NCI-H146 treated with DMSO at 0.1 percent for 48 hours (cell line): Measurements from ENCODE around the gene KLF13.
A peak's percentile ranks its signal among the peaks of the same experiment; 100 is the strongest.

Experiments used
- DNase-seq: peaks from one replicate; lab custom pipeline; 2025; ENCODE audit not compliant: unreplicated experiment; lab: John Stamatoyannopoulos, UW

The KLF13 gene

DNA sequence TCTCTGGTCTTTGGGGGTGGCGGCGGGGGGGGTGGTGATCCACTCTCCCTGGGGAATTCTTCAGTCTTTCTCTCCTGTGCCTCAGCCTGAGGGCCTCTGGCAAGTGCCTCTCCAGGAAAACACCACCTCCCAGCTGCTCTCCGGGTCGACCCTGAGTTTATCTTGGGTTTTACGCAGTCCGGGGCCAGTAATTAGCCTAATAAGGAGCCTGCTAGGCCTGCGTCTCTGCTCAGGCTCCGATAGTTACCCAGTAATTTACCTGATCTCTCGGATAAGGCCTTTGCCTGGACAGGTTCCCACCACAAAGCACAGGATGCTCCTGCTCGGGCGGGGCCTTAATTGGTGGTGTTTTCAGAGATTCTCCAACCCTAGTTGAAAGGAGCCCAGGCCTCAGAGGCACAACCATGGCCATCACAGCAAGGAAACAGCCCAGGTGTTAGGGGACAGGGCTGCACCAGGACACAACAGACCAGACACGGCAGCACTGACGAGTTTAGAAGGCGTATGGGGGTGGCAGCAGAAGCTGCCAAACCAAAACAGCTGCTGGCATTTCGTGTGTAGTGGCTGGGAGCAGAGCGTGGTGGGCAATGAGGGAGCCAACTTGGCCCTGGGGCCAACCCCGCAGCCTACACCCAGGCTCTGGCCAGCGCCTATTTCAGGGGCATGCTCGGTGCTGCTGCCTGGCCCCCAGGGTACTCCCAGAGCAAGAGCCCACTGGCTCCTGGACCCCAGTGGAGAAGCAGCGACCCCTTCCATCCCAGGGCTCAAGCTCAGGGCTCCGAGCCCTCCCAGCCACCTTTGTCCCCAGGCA, 71.4 kb downstream of the KLF13 start:
- DNase-seq: peak; percentile 55

DNA sequence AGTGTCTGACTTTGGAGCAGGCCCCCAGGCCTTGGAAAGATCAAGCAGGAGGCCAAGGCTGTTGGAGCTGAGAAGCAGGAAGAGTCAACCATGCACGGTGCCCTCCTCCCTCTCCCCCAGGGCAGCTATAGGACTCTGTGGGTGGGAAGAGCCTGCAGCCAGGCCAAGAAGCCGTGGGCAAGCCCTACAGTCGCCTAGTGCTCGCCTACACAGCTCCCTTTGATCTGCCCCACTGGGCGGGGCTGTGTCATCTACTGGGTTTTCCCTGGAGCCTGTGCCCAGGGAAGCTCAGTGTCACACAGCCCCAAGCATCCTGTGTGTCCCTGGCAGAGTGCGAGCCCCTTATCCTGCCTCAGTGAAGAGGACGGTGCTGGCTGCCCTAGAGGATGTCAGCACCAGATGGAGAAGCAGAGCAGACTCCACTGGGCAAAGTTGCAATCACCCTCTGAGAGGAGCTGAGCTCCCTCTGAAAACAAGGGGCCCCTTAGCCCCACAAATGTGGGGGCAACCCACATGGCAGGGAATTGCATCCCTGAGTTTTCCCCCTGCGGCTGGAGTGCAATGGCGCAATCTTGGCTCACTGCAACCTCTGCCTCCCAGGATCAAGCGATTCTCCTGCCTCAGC, 72.2 kb downstream of the KLF13 start:
- no peak for DNase-seq

- no peak for DNase-seq
These were observed 73.0 kb downstream of the KLF13 start for GRCh38 chr15:31399544-31400171.

DNA sequence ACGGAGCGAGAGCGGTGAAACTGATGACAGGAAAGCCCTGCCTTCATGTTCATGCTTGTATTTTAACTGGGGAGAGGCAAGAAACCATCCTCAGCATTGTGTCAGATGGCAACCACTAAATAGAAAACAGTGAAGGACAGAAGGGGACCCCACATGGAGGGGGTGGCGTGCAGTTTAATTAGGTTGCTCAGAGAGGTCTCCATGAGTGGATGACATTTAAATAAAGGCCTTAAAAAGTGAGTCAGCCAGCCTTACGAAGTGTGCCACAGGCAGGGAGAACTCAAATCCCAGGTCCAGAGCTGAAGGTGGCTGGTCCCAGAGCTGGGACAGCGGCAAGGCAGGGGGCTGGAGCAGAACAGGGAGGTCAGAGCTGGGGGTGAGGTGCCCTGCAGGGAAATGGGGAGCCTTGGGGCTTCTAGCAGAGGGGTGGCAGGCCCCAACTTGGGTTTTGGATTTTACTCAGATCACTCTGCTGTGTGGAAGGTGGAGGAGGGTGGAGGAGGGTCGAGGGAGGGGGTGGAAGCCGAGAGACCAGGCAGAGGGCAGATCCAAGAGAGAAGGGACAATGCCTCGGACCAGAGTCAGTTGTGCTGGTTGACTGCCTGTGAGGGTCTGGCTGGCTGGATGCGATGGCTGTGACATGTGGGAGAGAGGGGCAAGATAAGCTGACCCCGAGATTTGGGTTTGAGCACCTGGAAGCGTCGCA, 73.7 kb downstream of the KLF13 start:
- DNase-seq: peak; percentile 8

DNA sequence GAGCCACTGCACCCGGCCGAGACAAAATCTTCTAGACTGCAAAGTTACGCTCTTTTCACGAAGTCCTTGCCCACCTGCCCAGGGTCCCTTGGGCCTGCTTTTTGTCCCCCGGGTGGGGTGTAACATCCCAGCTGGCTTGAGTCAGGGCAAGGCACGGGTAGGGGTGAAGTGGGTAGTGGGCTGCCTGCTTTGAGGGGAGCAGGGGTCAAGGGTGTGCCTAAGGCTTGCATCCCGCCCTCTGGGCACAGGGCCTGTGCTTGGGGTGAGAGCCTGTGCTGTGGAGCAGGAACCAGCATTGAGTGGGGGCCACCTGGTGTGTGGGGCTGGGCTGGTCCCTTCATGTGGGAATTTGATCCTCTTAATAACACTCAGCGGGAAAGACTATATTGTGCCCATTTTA, 74.6 kb downstream of the KLF13 start:
- DNase-seq: no peak

DNA sequence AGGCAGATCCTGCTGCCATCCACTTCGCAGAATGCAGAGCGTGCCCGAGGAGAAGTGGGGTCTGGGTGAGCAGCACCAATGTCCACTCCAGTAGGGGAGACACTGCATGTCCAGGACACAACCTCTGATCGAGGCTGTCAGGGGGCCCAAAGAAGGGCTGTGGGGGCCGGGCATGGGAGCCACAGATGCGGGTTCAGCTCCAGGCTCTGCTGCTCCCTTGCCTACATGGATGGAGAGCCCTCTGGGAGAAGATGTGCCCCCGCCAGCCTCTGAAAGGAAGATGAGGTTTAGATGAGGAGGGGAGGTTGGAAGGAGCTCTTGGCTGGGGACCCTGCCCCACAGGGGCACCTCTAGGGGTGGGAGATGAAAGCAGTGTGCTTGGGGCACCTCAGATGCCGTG, 75.4 kb downstream of the KLF13 start:
- DNase-seq: no peak

- DNase-seq: no peak
These were observed 75.9 kb downstream of the KLF13 start for GRCh38 chr15:31402511-31403056.

- DNase-seq: no peak
These were observed 76.5 kb downstream of the KLF13 start for GRCh38 chr15:31403096-31403495.

GRCh38 chr15:31403606-31404005, 77.0 kb downstream of the KLF13 start:
- no peak for DNase-seq

- no peak for DNase-seq
These were observed 77.7 kb downstream of the KLF13 start for GRCh38 chr15:31404345-31404744.

DNA sequence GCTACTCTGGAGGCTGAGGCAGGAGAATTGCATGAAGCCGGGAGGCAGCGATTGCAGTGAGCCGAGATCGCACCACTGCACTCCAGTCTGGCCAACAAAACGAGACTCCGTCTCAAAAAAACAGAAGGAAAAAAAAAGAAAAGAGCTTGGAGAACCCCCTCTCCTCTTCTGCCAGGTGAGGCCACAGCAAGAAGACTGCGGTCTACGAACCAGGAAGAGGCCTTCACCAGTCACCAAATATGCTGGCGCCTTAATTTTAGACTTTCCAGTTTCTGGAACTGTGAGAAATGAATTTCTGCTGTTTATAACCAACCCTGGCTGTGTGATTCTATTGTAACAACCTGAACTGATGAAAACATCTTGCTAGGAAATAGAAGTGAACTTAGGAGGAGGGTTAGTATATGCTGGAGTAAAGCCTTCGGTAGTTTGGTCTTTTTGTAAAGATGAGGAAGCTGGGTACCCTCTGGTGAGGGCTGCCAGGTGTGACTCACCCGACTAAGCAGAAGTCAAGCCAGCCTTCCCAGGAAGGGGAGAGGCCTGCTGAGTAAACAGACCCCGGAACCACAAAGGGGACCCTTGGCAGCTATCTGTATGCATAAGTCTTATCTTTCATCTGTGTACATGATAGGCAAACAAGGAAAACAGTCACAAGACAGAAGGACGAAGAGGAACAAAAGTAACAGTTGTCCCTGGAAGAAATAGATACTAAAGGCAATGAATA, 78.7 kb downstream of the KLF13 start:
- DNase-seq: no peak

DNA sequence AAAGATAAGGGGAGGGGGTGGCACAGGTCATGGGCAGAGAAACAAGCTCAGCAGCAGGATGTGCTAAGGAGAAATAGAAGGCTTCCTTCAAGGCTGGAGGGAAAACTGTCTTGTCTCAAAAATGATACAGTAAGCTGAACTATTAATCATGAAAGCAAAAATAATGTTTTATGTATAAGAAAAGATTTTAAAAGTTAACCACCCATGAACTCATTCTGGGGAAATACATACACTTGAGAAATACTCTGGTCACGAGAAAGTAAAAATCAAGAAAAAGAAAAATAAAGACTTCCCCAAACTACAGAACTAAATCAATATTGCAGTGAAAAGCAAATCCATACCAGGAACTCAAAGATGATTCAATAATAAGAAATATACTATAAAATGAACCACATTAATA, 80.7 kb downstream of the KLF13 start:
- DNase-seq: no peak

GRCh38 chr15:31407851-31408250, 81.2 kb downstream of the KLF13 start:
- no peak for DNase-seq

DNA sequence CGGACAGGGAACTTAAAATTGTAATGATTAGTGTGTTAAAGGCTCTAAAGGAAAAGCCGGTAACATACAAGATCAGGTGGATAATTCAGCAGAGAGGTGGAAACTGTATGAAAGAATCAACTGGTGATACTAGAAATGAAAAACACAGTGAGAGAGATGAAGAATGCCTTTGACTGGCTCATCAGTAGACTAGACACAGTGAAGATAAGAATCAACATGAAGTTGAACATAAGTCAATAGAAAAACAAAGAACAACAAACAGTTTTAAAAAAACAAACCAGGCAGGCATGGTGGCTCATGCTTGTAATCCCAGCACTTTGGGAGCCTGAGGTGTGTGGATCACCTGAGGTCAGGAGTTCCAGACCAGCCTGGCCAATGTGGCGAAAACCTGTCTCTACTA, 82.1 kb downstream of the KLF13 start:
- no peak for DNase-seq

DNA sequence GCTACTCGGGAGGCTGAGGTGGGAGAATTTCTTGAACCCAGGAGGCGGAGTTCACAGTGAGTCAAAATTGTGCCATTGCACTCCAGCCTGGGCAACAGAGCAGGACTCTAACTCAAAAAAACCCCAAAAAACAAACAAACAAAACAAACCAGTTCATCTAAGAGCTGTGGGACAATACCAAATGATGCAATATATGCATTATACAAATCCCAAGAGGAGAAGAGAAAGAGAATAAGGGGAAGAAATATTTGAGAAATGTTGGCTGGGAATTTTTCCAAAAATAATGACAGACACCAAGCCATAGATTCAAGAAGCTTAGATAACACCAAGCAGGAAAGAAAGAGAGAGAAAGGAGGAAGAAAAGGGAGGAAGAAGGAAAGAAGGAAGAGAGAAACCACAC, 82.5 kb downstream of the KLF13 start:
- DNase-seq: no peak

GRCh38 chr15:31412824-31413223, 86.2 kb downstream of the KLF13 start:
- DNase-seq: no peak

DNA sequence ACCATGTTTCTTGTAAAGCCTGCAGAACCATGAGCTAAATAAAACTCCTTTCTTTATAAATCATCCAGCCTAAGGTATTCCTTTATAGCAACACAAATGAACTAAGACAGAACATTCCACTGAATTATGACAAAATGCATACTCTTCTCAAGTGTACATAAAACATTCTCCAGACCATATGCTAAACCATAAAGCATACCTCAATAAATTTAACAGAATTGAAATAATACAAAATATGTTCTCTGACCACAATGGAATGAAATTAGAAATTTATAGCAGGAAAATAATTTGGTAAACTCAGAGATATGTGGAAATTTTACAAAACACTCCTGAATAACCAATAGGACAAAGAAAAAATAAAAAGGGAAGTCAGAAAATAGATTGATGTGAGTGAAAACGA, 88.6 kb downstream of the KLF13 start:
- no peak for DNase-seq

DNA sequence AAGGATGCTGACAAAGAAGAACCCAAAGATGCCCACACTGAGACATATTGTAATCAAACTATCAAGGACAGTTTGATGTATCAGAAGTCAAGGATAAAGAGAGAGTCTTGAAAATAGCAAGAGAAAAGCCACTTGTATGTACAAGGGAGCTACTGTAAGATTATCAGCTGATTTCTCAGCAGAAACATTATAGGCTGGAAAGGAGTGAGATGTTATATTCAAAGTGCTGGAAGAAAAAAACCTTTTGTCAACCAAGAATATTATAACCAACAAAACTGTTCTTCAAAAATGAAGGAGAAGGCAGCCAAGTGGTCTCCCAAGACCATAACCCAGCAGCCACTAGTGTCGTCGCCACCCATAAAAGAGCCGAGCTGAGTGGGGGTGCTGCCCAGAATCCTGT, 93.2 kb downstream of the KLF13 start:
- no peak for DNase-seq

GRCh38 chr15:31427411-31427810, 100.8 kb downstream of the KLF13 start:
- no peak for DNase-seq
